Renal pelvis (tissue), 4 donors: ENCODE results near the gene FGD4. TPM values are rescaled to one million over a fixed set of nuclear protein-coding genes. Genes with fewer than 3 reads are reported as not detected.

Experiments used
- DNase-seq: peaks from one replicate; pipeline ENCODE4 v3.0.0-alpha.2; 2013
- polyA plus RNA-seq, 3 donors: library from polyadenylated mRNA; unstranded; fragments of 120-200 nt; gene quantifications; one replicate each; pipeline ENCODE4 v1.2.1, GENCODE V29; 2013; ENCODE audit not compliant: insufficient read length in 3 of 3

Gene FGD4
- polyA plus RNA-seq, 3 donors = 10.6 to 21.2 (median 16.1) TPM

DNA sequence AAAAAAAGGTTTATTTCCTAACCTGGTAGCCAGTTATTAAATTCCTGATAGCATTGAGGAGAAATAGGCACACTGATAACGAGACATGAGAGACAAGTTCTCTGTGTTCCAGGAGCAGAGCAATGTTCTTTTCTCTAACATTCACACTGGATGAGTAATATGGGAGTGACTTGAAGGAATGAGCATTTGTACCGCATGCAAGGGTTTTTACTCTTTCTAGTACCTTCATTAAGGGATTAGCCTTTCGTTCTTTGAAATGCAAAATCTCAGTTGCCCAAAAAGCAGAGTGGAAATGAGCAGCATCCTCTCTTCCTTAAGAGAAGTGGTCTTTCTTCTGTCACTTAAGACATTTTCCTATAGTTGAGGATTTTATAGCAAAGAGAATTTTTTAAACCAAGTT lies 54.7 kb downstream of the FGD4 start:
- DNase-seq = no peak

DNA sequence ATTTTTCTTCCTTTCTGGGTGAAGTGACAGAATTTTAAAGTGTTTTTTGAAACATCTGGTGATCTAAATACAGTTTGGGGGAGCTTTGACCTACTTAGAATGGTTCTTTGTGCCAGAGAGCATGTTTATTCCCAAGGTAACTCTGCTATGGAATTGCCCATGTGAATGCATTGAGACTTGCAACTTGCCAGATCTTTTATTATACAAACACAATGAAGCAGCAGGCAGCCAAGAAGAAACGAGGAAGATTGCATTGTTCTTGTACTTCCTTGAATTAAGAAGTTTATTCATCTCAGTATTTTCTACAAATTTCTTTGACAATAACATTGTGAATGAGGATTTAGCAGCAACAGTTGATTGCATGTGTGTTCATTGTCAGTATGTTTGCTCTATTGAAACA lies 55.5 kb downstream of the FGD4 start:
- no peak for DNase-seq

DNA sequence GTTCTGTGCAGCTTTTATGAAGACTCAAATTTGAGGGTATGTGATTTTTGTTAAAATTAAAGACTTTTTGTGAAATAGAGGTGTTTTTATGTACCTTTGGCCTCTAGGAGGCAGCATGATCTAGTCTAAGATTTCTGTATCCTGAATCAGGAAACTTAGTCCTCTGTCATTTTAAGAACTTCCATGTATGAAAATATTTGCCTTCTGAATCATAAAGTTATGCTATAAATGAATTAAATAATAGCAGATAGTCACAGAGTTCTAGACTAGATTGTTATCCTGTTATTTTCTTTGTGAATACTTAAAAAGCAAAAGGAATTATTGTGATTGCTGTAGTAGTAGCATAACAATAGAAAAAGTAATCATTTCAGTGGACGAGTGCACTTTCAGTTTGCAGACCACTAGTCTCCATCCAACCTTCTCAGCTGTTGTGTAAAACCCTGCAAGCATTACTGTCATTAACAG lies 56.3 kb downstream of the FGD4 start:
- no peak for DNase-seq

DNA sequence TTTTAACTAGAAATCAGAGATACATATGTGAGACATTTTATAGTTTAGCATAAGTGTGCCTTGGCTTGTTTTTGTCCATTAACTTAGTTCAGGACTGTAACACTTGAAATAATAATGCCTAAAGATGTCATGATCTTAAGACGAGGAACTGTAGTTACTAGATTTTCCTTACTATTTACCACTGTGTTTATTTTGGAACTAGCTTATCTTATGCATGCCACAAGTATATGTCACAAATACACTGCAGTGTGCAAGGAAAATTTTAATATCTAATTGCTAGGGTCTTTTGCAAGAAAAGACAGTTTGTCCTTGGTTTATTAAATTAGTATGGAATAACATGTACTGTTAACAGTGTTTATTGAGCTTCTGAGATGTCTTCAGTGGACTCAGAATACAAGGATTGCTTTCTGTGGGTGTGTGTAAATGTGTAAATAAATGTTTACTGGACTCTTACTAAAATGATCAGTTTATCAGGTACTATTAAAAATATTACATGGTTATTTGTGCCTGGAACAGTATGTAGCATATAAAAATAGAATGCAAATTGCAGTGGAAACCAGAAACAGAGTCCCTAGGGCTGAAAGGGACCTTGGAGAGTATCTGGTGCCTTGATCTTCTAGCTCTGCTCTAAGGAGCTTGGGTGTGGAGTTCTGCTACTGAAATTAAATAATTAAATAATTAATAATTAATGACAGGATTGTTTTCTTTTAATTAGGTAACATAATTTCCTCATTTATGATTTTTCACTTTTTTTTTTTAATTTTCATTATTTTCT lies 58.1 kb downstream of the FGD4 start:
- no peak for DNase-seq

DNA sequence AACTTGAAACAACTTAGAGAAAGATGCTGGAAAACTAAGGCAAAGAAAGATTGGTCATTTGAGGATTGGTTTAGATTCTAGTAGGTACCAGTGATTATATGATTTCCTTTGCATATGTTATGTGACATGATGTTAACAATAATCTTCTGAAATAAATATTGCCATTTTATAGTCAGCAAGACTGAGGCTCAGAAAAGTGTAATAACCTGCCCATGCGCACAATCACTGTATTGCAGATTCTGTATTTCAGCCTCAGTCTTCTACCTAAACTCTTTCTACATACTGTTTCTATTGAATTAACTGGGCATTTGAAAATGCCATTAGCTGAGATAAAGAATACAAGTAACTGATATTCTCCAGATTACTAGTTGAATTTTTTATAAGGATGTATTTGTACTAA lies 61.3 kb downstream of the FGD4 start:
- no peak for DNase-seq

DNA sequence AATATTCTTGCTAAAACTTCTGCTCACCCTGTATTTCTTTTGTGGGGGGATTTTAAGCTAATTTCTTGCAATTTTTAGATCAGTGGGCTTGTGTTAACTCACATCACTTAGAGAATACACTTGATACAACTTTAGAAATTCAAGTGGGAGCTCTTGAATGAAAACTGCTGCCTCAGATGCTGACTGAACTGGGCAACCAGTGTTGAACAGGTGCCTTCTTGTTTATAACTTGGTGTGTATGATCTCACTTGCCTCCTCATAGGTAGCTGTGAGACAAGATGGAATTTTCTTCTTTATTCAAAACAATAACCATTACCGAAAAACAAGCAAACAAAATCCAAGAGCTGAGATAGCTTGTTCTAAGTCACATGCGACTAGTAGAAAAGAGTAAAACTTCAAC lies 63.5 kb downstream of the FGD4 start:
- DNase-seq = no peak

DNA sequence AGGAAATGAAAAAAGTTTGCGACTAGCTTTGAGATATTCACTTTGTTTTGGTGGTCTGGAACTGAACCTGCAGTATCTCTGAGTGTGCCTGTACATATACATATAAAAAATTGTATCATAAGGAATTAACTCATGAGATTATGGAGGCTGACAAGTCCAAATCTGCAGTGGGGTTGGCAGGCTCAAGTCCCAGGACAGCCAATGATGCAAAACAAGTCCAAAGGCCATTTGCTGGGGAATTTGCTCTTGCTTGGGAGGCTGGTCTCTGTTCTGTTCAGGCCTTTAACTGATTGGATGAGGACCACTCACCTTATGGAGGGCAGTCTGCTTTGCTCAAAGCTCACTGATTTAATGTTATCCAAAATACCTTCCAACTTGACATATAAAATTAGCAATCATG lies 66.8 kb downstream of the FGD4 start:
- DNase-seq = no peak

DNA sequence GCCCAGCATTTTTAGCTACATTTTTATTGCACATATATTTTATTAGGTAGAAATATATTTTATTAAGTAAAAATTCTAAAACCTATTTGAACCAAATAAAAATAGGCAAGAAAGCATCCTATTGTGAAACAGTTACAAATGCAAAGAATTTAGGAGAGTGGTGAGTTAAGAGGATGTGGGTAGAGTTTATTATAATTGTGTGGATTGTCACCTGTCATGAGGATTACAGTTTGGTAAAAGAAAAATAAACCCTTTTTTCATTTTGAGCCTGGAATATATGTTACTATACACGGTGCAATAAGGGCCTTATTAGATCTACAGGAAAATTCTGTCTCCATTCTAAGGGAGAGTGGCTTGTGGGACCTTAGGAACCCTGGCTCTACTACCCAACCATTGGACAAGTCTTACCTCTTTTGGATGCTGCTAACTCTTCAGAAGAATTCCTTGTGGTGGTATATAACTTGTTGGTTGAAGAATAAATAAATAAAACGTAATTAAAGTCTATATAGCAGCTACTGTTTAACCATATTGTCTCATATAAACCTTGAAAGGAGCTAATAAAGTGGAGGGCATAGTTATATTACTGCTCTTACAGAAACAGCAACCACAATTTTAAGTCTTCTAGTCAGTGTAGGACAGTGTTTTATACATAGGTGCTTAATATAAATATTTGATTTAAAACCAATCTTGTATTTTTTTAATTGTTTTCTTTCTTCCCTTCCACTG lies 67.8 kb downstream of the FGD4 start:
- DNase-seq = no peak

DNA sequence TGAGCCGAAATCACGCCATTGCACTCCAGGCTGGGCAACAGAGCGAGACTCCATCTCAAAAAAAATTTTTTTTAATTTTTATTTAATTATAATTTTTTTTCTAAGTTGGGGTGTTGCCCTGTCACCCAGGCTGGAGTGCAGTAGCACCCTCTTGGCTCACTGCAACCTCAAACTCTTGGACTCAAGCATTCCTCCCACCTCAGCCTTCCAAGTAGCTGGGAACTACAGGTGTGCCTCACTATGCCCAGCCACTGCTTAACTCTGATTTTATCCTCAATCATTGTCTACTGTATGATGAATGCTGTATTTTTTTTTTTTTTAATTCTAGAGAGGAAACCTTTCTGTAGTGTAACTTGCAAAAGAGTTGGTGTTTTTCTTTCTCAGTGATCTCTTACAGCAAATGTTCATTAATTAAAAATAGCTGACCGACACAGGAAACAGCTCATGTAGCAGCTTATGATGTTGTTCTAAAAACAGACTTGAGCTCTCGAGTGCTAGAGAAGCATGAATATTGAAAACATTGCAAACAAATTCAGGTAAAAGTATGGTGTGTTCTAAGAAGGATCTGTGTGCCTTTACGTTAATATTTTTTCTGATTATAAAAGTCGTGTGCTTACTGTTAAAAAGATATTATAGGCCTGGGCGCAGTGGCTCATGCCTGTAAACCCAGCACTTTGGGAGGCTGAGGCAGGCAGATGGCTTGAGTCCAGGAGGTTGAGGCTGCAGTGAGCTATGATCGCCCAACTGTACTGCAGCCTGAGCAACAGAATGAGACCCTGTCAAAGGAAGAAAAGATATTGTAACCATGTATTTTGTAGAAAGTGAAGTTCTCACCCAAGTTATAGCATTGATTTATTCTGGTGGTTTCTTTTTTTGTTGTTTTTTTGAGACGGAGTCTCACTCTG lies 68.9 kb downstream of the FGD4 start:
- DNase-seq = no peak

DNA sequence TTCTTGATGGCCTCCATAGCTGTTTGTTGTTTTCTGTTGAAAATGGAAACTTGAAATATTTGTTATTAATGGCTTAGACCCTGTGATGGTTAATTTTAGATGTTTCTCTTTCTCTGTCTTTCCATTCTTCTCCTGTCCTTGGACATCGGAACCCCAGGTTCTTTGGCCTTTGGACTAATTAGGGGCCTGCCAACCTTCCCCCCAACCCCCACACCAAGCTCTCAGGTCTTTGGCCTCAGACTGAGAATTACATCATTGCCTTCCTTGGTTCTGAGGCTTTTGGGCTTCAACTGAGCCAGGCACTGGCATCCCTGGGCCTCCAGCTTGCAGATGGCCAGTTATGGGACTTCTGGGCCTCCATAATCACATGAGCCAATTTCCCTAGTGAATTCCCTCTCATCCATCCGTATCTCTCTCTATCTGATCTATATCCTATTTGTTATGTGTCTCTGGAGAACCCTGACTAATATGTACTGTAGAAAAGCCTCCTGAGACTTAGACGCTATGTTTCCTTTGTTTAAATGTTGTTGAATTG lies 71.6 kb downstream of the FGD4 start:
- DNase-seq = no peak

DNA sequence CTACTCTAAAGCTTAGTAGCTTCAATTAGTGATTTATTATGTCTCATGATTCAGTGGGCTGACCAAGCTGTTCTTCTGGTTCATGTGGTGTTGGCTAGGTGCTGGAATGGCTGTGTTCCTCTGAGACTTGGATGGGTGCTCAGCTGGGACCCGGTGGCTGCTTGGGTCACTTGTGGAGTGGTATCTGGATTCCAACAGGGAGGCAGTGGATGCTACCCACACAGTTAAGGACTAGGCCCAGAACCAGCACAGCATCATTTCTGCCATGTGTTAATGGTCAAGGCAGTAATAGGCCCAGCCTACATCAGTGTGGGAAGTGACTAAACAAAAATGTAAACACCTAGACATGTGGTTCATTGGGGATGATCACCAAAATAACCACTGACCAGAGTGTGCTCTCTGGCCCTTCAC lies 72.2 kb downstream of the FGD4 start:
- no peak for DNase-seq

DNA sequence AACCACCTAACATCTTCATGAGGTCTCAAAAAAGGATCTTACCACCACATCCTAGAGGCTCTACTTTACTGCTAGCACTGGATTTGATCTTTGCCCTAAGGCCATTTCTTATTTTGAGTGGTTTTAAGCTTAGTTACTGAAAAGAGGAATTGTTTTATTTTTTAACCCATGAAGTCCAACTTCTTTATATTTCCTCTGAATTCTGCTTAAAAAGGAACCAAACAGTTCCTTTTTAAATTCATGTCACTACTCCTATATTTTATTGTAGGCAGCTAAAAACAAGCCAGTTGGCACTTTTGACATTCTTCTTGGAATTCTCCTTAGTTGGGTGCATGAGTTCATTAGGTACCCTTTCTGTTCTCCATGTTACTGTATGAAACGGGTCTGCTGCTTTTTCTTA lies 76.4 kb downstream of the FGD4 start:
- DNase-seq = no peak

DNA sequence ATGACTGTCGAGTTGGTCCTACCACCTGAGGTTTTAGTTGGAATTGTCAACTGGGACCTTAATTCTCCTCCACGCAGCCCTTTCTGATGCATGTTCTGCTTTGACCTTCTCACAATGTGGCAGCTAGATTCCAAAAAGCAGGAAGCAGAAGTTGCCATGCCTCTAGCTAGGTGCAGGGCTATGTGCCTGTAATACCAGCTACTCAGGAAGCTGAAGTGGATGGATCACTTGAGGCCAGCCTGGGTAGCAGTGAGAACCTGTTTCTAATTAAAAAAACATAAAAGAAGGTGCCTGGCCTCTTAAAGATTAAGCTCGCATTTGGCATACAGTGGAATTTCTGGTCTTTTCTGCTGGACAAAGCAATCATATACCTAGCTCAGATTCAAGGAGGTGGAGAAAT lies 77.1 kb downstream of the FGD4 start:
- peak; percentile 27 for DNase-seq

DNA sequence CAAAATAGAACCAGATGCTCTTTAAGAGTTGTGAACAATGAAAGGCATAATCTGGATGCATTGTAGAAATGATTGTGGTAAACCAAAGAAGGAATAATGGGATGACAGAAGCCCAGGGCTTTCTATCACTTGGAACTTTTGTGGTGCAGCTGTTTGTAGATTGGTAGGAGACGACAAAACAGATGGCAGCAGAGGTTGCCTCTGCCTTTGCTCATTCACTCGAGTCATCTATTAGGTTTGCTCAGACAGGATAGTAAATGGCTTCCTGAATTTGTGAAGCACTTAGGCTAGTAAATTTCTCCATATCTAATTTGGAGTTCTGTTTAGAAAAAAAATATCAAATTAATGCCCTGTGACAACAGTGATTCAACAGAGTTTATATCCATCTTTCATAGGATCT lies 78.4 kb downstream of the FGD4 start:
- DNase-seq = no peak

DNA sequence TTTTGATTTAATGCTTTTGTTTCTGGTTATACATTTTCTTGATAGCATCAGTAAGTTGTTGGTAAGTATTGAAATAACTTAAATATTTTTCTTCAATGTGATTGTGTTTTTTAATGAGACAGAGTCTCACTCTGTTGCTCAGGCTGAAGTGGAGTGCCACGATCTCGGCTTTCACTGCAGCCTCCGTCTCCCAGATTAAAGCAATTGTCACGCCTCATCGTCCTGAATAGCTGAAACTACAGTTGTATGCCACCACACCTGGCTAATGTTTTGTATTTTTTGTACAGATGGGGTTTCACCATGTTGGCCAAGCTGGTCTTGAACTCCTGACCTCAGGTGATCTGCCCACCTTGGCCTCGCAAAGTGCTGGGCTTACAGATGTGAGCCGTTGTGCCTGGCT lies 78.8 kb downstream of the FGD4 start:
- DNase-seq = no peak

DNA sequence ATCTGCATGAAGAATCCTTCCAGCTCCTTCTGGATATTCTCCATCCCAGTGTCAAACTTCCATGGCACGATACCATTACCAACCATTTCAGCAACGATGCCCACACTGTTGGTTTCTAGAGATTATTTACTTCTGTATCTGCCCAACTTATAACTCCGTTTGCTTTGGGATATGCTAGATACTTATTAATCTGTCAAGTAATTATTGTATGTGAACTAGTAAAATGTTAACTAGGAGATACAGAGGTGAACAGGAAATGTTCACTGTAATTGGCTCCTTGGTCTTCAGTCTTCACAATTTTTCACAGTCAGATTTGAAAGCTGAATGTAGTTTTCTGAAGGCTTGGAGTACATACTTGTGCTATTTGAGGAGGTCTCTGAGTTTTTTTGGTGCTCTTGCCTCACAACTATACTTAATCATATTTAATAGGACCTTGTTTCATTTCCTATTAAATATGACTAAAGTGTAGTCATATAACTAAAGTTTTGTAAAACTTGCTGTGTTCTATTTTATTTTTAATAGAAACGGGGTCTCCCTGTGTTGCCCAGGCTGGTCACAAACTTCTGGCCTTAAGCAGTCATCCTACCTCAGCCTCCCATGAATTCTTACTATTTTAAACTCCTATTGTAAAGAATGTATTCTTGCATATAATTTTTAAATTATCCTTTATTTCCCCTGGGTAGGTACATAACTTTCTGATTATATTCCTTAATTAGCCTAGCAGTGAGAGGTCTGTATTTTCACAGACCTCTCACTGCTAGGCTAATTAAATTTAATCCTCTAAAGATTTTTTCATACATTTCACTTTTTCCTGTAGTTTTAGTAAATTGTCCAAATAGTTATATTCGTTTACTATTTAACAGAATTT lies 79.7 kb downstream of the FGD4 start:
- no peak for DNase-seq

DNA sequence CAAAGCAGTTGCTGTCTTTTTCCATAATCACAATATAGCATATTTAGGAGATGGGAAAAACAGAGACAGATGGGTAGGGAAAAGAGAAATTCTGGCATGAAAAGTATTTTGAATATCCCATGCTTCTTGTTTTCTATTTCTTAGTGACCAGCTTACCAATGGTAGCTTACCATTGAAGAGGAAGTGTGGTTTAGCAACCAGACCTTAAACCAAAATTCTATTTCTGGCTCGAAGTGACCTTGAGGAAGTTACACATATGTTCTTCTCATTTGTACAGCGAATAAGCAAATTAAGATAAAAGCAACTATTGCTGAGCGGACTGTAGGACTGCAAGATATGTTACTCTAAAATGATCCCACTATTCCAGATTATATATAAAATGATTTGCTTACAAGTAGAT lies 82.9 kb downstream of the FGD4 start:
- DNase-seq = no peak

DNA sequence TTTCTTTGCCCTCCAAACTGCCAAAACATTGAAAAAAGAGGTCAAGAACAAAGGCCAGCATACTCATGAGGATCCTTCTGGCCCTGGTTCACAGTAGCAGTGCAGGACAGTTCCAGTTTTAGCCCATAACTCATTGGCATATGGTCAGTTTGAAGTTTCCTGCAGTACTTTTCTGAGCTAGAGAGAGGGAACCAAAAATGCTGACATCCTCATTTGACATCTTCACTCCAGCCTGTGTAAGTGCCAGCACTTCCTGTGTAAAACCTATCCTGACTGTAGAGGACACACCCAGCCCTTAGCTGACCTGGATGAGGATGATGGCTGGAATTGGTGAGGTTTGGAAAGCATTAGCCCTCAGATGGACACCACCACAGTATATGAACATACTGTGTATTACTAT lies 84.1 kb downstream of the FGD4 start:
- no peak for DNase-seq

DNA sequence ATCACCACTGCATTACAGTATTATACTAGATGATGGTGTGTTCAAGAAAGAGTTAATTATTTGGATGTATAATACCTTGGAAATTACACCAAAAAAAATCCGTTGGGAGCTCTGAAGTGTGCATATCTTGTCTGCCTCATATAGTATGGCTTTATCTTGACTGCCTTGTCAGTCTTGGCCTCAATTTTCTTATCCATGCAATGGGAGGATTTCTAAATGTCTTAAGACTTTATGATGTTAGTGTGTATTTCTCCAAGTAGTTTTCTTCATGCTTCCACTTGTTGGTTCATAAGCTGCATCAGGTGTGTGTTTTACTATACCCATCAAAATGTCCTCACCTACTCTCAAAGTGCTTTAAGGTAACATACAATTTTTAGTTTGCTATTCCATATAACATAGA lies 84.6 kb downstream of the FGD4 start:
- DNase-seq = no peak

DNA sequence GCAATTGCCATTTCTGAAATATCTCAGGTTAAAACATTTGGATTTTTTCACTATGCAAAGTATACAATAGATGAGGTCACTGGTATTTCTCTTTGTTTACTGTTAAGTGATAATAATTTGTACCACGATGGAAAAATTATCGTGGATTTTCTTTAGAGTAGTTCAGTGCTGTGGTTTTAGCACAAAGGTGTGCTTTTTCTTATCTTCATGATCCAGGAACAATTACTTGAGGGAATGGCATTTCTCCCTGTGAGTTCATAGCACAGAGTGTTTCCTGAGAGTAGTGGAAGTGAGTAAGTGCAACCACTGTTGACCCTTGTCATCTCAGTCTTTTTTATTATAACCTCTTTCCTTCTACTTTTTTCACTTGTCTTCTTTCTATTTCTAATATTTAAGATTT lies 86.8 kb downstream of the FGD4 start:
- DNase-seq = no peak

DNA sequence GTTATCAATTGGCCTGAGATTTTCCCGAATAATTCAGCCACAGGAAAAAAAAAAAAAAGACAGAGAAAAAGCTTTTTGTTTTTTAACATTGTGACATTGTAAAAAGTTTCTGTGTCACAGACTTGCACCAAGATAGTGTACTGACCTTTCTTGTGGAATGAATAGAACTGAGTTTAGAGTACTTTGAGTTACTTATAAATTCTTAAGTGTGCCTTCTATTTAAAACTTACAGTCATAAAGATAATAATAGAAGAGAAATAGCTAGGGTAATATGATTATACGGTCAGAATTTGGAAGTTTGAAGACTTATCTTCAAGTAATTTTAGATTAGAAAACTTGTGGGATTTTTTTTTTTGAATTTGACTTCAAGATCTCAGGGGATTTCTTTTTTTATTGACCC lies 88.8 kb downstream of the FGD4 start:
- no peak for DNase-seq
